ENCODE data around the gene FAM161A.
"Not testable (repeated sequence)": the region's sequence is repeated elsewhere in the genome, so short reads cannot be mapped to it uniquely, and the experiment has no call there.

DNA sequence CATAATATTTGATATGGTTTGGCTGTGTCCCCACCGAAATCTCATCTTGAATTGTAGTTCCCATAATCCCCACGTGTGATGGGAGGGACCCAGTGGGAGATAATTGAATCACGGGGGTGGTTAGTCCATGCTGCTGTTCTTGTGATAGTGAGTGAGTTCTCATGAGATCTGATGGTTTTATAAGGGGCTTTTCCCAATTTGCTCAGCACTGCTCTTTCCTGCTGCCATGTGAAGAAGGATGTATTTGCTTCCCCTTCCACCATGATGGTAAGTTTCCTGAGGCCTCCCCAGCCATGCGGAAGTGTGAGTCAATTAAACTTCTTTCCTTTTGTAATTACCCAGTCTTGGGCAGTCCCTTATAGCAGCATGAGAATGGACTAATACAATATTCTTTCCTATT is 56.4 kb downstream of the FAM161A start:
- TF ChIP-seq, protein P1, sequence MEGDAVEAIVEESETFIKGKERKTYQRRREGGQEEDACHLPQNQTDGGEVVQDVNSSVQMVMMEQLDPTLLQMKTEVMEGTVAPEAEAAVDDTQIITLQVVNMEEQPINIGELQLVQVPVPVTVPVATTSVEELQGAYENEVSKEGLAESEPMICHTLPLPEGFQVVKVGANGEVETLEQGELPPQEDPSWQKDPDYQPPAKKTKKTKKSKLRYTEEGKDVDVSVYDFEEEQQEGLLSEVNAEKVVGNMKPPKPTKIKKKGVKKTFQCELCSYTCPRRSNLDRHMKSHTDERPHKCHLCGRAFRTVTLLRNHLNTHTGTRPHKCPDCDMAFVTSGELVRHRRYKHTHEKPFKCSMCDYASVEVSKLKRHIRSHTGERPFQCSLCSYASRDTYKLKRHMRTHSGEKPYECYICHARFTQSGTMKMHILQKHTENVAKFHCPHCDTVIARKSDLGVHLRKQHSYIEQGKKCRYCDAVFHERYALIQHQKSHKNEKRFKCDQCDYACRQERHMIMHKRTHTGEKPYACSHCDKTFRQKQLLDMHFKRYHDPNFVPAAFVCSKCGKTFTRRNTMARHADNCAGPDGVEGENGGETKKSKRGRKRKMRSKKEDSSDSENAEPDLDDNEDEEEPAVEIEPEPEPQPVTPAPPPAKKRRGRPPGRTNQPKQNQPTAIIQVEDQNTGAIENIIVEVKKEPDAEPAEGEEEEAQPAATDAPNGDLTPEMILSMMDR (IDR thresholded peaks at IDR 0.05): not testable (repeated sequence)
- not testable (repeated sequence) for TF ChIP-seq POLR2A (IDR thresholded peaks at IDR 0.05)

All from testis (tissue), 2 donors.